ENCODE data around the gene BCAP29.

BCAP29 gene

DNA sequence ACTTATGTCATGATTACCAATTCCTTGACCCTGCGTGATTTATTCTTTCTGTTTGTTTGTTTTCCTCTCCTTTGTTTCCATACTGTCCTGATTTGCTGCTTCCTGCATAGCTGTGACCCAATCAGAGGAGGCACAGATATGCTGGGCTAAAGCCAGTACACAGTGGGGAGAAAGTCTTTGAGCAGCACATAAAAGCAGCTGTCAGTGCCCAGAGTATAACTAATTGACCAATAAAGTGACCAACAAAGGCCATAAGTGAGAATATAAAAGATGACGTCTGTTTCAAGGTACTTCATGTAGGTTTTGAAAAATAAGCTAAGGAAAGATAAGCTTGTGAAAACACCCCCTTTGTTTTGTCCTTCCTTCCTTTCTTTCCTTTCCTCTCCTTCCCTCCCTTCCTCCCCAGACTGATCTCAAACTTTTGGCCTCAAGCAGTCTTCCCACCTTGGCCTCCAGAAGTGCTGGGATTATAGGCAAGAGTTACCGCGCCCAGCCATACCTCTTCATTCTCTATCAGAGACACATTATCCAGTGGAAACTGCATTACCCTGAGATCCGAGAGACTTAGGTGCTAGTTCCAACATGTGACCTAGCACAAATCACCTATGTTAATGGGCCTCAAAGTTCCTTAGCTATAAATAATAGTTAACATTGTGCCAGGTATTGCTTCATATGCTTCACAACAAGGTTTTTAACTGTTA lies 17.0 kb downstream of the BCAP29 start:
- TF ChIP-seq, protein P1, sequence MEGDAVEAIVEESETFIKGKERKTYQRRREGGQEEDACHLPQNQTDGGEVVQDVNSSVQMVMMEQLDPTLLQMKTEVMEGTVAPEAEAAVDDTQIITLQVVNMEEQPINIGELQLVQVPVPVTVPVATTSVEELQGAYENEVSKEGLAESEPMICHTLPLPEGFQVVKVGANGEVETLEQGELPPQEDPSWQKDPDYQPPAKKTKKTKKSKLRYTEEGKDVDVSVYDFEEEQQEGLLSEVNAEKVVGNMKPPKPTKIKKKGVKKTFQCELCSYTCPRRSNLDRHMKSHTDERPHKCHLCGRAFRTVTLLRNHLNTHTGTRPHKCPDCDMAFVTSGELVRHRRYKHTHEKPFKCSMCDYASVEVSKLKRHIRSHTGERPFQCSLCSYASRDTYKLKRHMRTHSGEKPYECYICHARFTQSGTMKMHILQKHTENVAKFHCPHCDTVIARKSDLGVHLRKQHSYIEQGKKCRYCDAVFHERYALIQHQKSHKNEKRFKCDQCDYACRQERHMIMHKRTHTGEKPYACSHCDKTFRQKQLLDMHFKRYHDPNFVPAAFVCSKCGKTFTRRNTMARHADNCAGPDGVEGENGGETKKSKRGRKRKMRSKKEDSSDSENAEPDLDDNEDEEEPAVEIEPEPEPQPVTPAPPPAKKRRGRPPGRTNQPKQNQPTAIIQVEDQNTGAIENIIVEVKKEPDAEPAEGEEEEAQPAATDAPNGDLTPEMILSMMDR (IDR thresholded peaks at IDR 0.05; ENCODE audit: low read depth, low read length): no peak
- no peak for DNase-seq (ENCODE audit: extremely low read depth, low read depth)

DNA sequence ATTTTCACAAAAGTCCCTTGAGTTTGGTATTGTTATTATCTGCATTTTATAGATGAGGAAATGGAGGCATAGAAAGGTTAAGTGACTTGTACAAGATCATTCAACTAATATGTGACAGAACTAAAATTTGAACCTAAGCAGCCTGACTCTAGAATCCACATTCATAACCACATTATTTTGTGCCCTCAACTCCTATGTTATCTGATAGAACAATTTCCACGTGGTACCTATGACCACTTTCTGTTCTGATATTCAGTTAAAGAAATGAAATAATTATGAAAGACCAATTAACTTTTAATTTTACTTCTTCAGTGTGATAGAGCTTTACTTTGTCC lies 17.5 kb downstream of the BCAP29 start:
- DNase-seq (ENCODE audit: extremely low read depth, low read depth): no peak
- TF ChIP-seq, protein P1 (IDR thresholded peaks at IDR 0.05; ENCODE audit: low read depth, low read length): no peak

DNA sequence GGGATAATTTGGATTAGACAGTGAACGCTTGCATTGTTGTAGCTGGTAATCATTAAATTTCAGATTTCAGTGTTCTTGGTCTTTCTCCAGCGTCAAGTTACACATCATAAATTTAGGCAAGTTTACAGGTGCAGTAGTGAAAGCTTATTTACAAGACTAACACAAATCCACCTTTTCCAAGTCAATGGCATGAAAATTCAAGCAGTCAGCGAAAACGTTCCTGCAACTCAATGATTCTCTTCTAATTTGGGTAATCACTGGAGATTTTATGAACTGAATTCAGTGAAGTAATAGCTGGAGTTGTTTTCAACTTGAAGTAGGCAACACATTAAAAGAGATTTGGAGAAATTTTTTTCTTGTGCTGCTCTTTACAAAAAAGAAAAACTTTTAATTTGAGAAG lies 17.9 kb downstream of the BCAP29 start:
- TF ChIP-seq, protein P1 (IDR thresholded peaks at IDR 0.05; ENCODE audit: low read depth, low read length): no peak
- DNase-seq (ENCODE audit: extremely low read depth, low read depth): no peak

DNA sequence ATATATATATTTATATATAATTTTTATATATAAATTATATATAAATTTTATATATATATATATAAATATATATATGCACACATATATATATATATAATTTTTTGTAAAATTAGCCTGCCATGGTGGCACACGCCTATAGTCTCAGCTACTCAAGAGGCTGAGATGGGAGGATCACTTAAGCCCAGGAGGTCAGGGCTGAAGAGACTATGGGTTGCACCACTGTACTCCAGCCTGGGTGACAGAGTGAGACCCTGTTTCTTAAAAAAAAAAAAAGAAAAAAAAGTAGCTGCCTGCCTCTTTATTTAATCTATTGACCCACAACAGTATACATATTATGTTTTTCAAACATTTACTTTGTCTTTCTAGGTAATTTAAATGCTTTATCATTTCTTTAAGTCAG lies 19.2 kb downstream of the BCAP29 start:
- no peak for DNase-seq (ENCODE audit: extremely low read depth, low read depth)
- TF ChIP-seq, protein P1 (IDR thresholded peaks at IDR 0.05; ENCODE audit: low read depth, low read length): no peak

DNA sequence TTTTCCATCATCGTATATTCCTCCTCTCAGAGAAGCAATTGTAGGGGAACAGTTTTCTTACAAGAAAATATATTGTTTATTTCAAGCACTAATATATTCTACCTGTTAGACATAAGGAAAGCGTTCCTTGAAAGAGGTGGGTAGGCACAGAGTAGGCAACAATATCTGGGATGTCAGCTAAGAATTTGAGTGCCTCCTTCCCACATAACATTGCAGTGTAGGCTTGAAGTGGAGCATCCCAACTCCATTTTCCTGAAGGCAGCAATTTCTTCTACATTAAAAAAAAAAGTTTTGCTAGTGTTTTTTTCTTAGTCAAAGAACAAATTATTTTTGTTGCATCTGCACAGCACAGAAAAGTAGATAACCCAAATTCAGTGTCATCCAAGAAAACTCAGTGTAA lies 20.8 kb downstream of the BCAP29 start:
- TF ChIP-seq, protein P1 (IDR thresholded peaks at IDR 0.05; ENCODE audit: low read depth, low read length): no peak
- no peak for DNase-seq (ENCODE audit: extremely low read depth, low read depth)

DNA sequence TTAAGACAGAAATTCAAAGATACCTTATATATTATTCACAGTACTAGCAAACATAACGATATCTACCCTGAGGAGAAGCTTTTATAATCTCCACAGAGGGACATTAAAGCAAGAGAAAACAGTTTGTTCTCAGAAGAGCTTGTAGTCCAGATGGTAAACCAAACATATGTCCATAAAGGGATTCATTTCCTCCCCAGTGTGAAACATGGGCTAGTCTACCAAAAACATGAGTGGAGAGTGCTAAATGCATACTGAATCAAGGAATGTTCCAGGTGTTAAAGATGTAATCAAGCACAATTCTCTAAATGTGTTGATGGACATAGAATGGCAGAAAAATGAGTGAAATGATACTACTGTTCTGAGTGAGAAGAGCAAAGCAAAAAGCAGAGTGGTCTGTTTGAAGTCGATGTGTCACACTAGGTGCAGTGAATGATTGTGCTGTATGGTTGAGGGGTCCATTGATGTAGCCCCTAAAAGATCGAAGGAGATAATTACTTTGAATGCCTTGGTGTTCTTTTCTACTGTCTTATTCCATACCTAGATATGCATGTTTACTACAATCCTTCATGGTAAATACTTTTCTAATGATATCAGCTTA lies 25.3 kb downstream of the BCAP29 start:
- no peak for DNase-seq (ENCODE audit: extremely low read depth, low read depth)
- TF ChIP-seq, protein P1 (IDR thresholded peaks at IDR 0.05; ENCODE audit: low read depth, low read length): no peak

DNA sequence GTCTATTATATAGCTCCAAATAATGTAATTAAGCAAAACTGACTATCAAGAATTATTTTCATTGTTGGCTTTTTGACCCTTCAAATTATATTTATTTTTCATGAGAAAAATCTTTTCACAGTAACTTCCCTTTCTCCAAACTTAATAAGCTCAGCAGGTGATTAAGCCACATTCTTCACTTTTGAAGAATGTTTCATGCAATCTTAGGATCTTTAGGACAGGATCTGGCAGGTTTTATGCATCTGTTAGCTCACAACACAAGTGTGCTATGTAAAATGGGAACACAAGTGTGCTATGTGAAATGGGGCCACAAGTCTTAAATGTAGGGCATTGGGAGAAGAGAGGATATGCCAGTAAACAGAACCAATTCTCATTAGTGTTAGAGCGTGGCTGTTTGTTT lies 26.3 kb downstream of the BCAP29 start:
- TF ChIP-seq, protein P1 (IDR thresholded peaks at IDR 0.05; ENCODE audit: low read depth, low read length): no peak
- DNase-seq (ENCODE audit: extremely low read depth, low read depth): no peak

All from AG09319 (cell line).